Measurements from ENCODE around the gene POU2F1. TPM values are rescaled to one million over a fixed set of nuclear protein-coding genes. Genes with fewer than 3 reads are reported as not detected.

Gene POU2F1
- total RNA-seq, 2 donors from 2014 or later: 48.6 to 49.4 TPM

- no peak overlapping the region for H3K4me3 Mint-ChIP-seq
- peaks cover 11% of the 10 kb centered on the region for H3K36me3 Mint-ChIP-seq (ENCODE audit: low read depth)
- no peak for TF ChIP-seq CTCF (conservative IDR thresholded peaks at IDR 0.05)
- no peak overlapping the region for H3K27ac Mint-ChIP-seq
- H3K9me3 ChIP-seq (ENCODE audit: control insufficient read depth, low read length): no peaks in the 10 kb centered on the region
- no peaks in the 10 kb centered on the region for H3K4me1 Mint-ChIP-seq
- DNase-seq: no peak
- H3K4me3 ChIP-seq (ENCODE audit: low read length): no peak overlapping the region
- H3K9ac ChIP-seq (ENCODE audit: extremely low read depth, low read length, poor library complexity, severe bottlenecking): no peak overlapping the region
- H3K27me3 ChIP-seq (ENCODE audit: control insufficient read depth, insufficient read depth, low read length, poor library complexity, severe bottlenecking): no peaks in the 10 kb centered on the region
- H3K36me3 ChIP-seq (ENCODE audit: control insufficient read depth, insufficient read depth, low read length): no peaks in the 10 kb centered on the region
- H3K27me3 Mint-ChIP-seq (ENCODE audit: insufficient read depth): no peaks in the 10 kb centered on the region
- peaks cover 4% of the 10 kb centered on the region for H3K4me1 ChIP-seq (ENCODE audit: control insufficient read depth, insufficient read depth, low read length)
- whole genome bisulfite sequencing, 2 experiments (ENCODE audit: insufficient coverage in 1 of 2, insufficient read length in 1 of 2): 67 to 98% methylated on average over 1 to 2 of the region's 2 CpGs
- no peak overlapping the region for H3K27ac ChIP-seq (ENCODE audit: low read depth, low read length)
- H3K9me3 Mint-ChIP-seq: no peaks in the 10 kb centered on the region
Measured at GRCh38 chr1:167294528-167294927, 73.8 kb downstream of the POU2F1 start.

- DNase-seq: no peak
- Histone ChIP-seq H3K27me3 (ENCODE audit: control insufficient read depth, insufficient read depth, low read length, poor library complexity, severe bottlenecking) (no peaks in the 10 kb centered on the region), H3K4me1 (ENCODE audit: control insufficient read depth, insufficient read depth, low read length) (peaks cover 4% of the 10 kb centered on the region), H3K9ac (ENCODE audit: extremely low read depth, low read length, poor library complexity, severe bottlenecking) (no peak overlapping the region), H3K9me3 (ENCODE audit: control insufficient read depth, low read length) (no peaks in the 10 kb centered on the region), H3K4me3 (ENCODE audit: low read length) (no peak overlapping the region), H3K27ac (ENCODE audit: low read depth, low read length) (no peak overlapping the region), H3K36me3 (ENCODE audit: control insufficient read depth, insufficient read depth, low read length) (no peaks in the 10 kb centered on the region)
- Mint-ChIP-seq H3K4me3 (no peak overlapping the region), H3K4me1 (peaks cover 3% of the 10 kb centered on the region), H3K9me3 (no peaks in the 10 kb centered on the region), H3K27ac (no peak overlapping the region), H3K27me3 (ENCODE audit: insufficient read depth) (no peaks in the 10 kb centered on the region), H3K36me3 (ENCODE audit: low read depth) (peaks cover 14% of the 10 kb centered on the region)
- no peak for TF ChIP-seq CTCF (conservative IDR thresholded peaks at IDR 0.05)
- WGBS, 2 experiments (ENCODE audit: insufficient coverage in 1 of 2, insufficient read length in 1 of 2): 85 to 92% methylated on average over 3 to 4 of the region's 4 CpGs
Measured at GRCh38 chr1:167297222-167298214, 76.8 kb downstream of the POU2F1 start.

GRCh38 chr1:167298325-167298724 is 77.6 kb downstream of the POU2F1 start:
- H3K9ac ChIP-seq (ENCODE audit: extremely low read depth, low read length, poor library complexity, severe bottlenecking): no peak overlapping the region
- peaks cover 4% of the 10 kb centered on the region for H3K4me1 ChIP-seq (ENCODE audit: control insufficient read depth, insufficient read depth, low read length)
- 92% methylated on average over 2 of the region's 3 CpGs; no CpG with 5 or more reads in 1 of the 2 experiments for WGBS, 2 experiments (ENCODE audit: insufficient coverage in 1 of 2, insufficient read length in 1 of 2)
- H3K27me3 ChIP-seq (ENCODE audit: control insufficient read depth, insufficient read depth, low read length, poor library complexity, severe bottlenecking): no peaks in the 10 kb centered on the region
- H3K4me1 Mint-ChIP-seq: peaks cover 6% of the 10 kb centered on the region
- no peaks in the 10 kb centered on the region for H3K9me3 Mint-ChIP-seq
- H3K36me3 Mint-ChIP-seq (ENCODE audit: low read depth): peaks cover 8% of the 10 kb centered on the region
- DNase-seq: no peak
- H3K27ac ChIP-seq (ENCODE audit: low read depth, low read length): no peak overlapping the region
- no peak overlapping the region for H3K4me3 ChIP-seq (ENCODE audit: low read length)
- no peak overlapping the region for H3K4me3 Mint-ChIP-seq
- no peaks in the 10 kb centered on the region for H3K36me3 ChIP-seq (ENCODE audit: control insufficient read depth, insufficient read depth, low read length)
- no peaks in the 10 kb centered on the region for H3K9me3 ChIP-seq (ENCODE audit: control insufficient read depth, low read length)
- no peaks in the 10 kb centered on the region for H3K27me3 Mint-ChIP-seq (ENCODE audit: insufficient read depth)
- no peak for TF ChIP-seq CTCF (conservative IDR thresholded peaks at IDR 0.05)
- H3K27ac Mint-ChIP-seq: no peak overlapping the region

Measured in endodermal cell (in vitro differentiated cells).